Embryonic facial prominence (tissue), 1 donor: ENCODE measurements around the gene DDR1.
"Not testable (repeated sequence)": the region's sequence is repeated elsewhere in the genome, so short reads cannot be mapped to it uniquely, and the experiment has no call there.

Source experiments
- DNase-seq: peaks from one replicate; pipeline ENCODE4 v3.0.0-alpha.2; 2016; ENCODE audit errors: extremely low spot score

The DDR1 gene

DNA sequence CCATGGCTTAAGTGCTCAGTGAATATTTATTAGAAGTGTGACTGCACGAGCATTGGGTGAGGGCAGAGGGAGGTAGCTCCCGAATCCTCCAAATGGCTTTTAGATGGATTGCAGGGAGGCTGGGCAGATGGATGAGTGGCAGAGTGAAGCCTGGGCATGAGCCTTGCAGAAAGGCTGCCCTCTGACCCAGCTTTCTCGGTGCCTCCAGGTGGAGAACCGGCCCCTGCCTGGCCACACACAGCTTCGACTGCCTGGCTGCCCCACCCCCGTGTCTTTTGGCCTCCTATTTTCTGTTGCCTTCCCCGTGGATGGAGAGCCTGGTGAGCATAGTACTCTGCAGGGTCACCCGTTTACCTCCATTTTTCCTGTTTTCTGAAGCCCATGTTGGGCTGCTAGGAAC, 33.2 kb downstream of the DDR1 start:
- DNase-seq = no peak

GRCh38 chr6:30918670-30919069, 34.4 kb downstream of the DDR1 start:
- DNase-seq = no peak

DNA sequence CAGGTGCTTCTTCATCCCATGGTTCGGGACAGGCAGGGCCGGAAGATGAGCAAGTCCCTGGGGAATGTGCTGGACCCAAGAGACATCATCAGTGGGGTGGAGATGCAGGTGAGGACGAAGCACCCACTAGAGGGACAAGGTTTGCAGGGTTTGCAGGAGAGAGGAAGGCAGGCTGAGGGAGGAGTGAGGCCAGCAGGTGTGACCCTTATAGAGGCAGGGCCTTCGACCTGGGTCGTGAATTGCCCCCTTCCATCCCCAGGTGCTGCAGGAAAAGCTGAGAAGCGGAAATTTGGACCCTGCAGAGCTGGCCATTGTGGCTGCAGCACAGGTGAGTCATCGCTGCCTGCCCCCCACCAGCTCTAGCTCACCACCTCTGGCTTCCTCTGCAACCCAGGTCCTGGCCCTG, 38.1 kb downstream of the DDR1 start:
- DNase-seq = no peak

GRCh38 chr6:30924040-30924627, 39.8 kb downstream of the DDR1 start:
- not testable (repeated sequence) for DNase-seq

DNA sequence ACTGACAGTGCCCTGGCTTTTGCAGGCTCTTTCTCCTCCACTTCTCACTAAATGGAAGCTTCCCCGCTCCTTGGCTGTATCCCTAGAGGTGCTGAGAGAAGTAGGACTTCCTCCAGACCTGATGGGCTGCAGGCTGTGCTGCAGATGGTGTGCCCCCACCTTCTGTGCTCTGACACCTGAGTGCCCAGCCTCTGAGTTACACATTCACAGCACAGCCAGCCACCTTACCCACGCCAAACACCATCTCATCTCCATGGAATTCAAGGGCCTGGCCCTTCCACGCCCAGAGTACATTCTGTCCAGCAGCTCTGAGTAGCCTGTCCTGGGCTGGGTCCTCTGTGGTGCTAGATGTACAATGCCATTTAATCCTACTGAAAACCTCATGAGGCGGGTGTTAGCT, 42.3 kb downstream of the DDR1 start:
- no peak for DNase-seq

GRCh38 chr6:30927080-30927479, 42.8 kb downstream of the DDR1 start:
- DNase-seq = not testable (repeated sequence)

DNA sequence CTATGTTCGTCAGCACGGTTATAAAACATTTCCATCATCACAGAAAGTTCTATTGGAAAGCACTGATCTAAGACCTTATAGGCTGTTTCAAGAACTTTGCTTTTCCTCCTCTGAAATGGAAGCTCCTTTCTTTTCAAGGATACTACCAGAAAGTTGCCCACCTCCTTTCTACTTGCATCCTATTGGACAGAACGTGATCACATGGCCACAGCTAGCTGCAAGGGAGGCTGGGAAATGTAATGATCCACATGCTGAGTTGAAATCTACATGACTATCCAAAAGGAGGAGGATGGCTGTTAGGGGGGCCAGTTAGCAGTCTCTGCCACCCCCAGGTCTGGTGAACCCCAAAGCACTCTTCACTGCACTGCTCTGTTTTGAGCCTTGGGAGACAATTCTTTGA, 44.4 kb downstream of the DDR1 start:
- no peak for DNase-seq

DNA sequence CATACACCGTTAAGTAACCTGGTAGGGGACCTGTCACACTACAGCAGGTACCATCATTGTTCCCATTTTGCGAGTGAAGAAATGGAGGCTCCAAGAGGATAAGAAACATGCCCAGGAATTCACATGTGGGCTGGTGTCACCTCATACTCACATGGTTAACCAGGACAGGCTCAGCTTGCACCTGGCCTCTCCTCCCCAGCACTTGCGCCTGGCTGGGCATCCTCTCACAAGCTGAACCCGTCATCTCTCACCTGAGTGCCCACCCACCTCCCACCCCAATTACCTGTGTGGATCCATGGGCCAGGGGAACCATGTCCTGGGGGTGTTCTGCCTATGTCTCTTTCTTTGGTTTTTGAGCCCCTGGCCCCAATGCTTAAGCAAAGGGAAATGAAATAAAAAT, 46.2 kb downstream of the DDR1 start:
- DNase-seq = no peak

- DNase-seq = no peak
These were observed 47.0 kb downstream of the DDR1 start for GRCh38 chr6:30931272-30931671.

DNA sequence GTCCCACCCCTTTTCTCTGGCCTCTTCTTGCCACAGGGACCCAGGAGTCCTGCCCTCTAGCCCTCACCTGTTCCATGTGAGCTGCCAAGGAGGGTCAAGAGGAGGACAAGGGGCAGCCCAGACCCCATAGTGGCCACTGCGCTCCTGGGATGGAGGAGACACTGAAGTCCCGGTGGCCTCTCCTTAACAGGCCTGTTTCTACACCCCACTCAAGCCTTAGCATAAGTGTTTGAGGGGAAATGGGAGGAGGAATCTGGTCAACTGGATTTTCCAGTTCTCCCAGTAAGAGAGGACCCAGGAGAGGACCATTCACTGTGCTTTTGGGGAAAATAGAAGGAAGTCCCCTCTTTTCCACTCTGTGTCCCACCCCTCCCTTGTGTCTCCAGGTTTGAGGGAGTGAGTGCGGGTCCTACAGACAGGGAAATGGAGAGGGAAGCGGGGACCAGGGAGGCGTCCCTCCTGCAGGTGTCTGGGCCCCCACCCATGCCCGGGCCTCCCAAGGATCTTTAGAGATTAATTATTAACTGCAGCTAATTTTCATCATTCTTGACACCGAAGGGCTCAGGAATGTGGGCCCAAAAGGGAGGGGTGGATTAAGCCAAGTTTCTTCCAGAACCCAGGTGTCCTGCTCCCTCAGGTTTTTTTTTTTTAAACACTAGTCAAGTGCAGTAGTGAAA, 47.8 kb downstream of the DDR1 start, which contains the start of gene SFTA2:
Gene SFTA2 (minus strand): TSS at position 202 of the 677 bp plus-strand sequence. CDS start 74 bp downstream, at position 128.
- no peak for DNase-seq

DNA sequence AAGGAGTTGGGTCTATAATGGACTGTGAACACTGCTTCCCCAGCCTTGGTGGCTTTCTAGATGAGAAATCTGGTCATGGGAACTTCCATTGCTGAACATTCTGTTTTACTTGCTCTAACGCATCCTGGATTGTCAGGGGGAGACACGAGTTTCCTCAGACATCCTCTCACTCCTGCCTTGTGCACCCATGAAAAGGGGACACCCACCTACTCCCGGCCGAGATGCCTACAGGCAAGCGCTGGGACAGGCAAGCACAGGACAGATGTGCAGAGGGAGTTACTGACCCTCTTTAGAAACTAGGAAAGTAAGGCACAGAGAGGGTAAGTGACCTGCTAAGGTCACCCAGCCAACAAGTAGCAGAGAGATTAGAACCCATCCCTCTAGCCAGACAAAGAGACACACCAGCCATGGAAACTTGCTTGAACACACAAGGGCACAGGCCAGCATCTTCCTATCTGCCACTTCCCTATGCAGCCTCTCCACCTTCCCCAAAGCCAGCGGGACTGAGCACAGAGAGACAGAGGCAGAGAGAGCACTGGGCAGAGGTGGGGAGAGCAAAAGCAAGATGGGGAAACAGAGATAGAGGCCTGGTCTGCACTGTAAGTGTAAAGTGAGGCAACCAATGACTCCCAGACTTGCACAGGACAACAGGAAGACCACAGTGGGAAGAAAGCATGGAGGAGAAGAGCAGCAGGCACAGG, 48.5 kb downstream of the DDR1 start:
- no peak for DNase-seq

DNA sequence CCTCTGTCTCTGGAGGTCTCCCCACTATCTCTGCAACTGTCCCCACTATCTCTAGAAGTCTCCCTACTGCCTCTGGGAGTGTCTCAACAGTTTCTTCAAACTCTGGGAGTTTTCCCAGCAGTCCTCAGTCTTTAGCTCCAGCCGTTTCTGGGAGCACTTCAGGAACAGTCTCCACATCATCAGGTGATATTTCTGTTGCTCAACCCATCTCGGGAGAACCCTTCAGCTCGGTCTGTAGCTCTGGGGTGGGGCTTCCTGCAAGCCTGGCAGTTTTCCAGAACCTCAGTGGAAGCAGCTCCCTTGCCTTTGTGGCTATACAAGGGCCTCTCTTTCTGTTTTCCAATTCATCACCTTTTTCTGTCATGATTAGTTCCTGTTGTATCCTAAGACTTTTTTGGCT, 50.7 kb downstream of the DDR1 start:
- DNase-seq = no peak

DNA sequence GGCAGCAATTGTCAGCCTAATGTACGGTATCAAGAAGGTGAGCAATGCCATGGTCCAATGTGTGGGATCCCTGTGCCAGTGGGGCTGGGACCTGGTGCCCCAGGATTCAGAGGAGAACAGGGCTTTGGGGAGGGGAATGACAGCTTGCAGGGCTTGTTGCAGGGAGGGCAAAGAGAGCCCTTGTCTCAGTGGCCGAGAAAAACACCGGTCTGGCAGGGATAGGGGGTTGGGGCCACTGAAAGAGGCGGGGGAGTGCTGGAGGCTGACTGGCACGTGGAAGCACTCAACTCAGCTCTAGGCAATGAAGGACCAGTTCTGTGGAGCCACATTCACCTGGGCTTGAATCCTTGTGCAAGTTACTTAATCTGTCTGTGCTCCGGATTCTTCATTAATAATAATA, 52.9 kb downstream of the DDR1 start:
- DNase-seq = no peak

DNA sequence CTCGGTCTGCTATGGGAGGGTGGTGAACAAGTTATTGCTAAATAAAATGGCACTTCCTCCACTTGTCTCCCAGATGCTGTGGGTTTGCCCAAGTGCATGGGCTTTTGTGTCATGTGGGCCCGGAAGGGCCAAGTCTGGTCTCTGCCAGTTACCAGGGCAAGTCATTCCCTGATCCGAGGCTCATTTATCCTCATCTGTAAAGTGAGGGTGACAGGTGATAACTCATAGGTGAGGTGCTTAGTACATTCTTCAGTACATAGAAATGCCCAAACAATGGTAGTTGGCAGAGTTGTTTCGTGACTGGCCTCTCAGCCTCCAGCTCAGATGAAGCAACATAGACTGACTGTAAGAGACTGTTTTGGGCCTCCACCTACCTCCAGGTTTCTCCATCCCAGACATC, 54.4 kb downstream of the DDR1 start:
- DNase-seq = no peak

GRCh38 chr6:30939473-30939872, 55.2 kb downstream of the DDR1 start:
- no peak for DNase-seq

- no peak for DNase-seq
These were observed 56.2 kb downstream of the DDR1 start, which contains the start of gene MUCL3 for GRCh38 chr6:30940361-30940986. TSS of gene MUCL3 (plus strand) at chr6:30940973. CDS start at chr6:30941000, 27 bp downstream.

- DNase-seq = no peak
These were observed 58.2 kb downstream of the DDR1 start for GRCh38 chr6:30942338-30943060.

- no peak for DNase-seq
These were observed 59.7 kb downstream of the DDR1 start for GRCh38 chr6:30944051-30944450.

- DNase-seq = no peak
These were observed 61.0 kb downstream of the DDR1 start for GRCh38 chr6:30945281-30945680.

GRCh38 chr6:30947231-30947630, 62.9 kb downstream of the DDR1 start:
- DNase-seq = no peak

- no peak for DNase-seq
These were observed 64.5 kb downstream of the DDR1 start for GRCh38 chr6:30948811-30949210.
